Activated T-cell treated with anti-CD3 and anti-CD28 coated beads, Interleukin-2, amount 50 U/mL, for 72 hours (primary cell): ENCODE data around the gene CDT1. TPM values are rescaled to one million over a fixed set of nuclear protein-coding genes. Genes with fewer than 3 reads are reported as not detected.

Source experiments
- ATAC-seq, 2 donors: fragments of 150-1000 bp; cut with Tn5 transposase; replicated peaks in 1 of 2; 2 replicates each; pipeline ENCODE4 v1.10.0; 2021; ENCODE audit warnings: moderate library complexity in 2 of 2, mild to moderate bottlenecking in 1 of 2
- DNase-seq, 2 donors: peaks; one replicate each; pipeline ENCODE4 v3.0.0; 2021 to 2022; ENCODE audit warnings: mixed read lengths in 1 of 2
- H3K27ac Mint-ChIP-seq: one replicate; pipeline ENCODE4 v1.8.0; 2022; ENCODE audit warnings: mild to moderate bottlenecking, moderate library complexity, mixed read lengths
- H3K27me3 Mint-ChIP-seq: one replicate; pipeline ENCODE4 v1.8.0; 2022; ENCODE audit warnings: low read depth, mixed read lengths
- H3K36me3 Mint-ChIP-seq, 2 donors: one replicate each; pipeline ENCODE4 v1.8.0; 2022; ENCODE audit warnings: mixed read lengths in 2 of 2, mild to moderate bottlenecking in 1 of 2; ENCODE audit not compliant: insufficient read depth in 2 of 2
- H3K4me1 Mint-ChIP-seq: one replicate; pipeline ENCODE4 v1.8.0; 2022; ENCODE audit warnings: low read depth, mixed read lengths
- H3K4me3 Mint-ChIP-seq, 2 donors: one replicate each; pipeline ENCODE4 v1.8.0; 2022; ENCODE audit warnings: mild to moderate bottlenecking in 2 of 2, mixed read lengths in 2 of 2, moderate library complexity in 2 of 2
- H3K9me3 Mint-ChIP-seq, 2 donors: one replicate each; pipeline ENCODE4 v1.8.0; 2022; ENCODE audit warnings: mixed read lengths in 2 of 2
- total RNA-seq, 2 donors: library from RNA; stranded (reverse); gene quantifications; one replicate each; pipeline ENCODE4 v1.2.3, GENCODE V29; 2022

CDT1 gene
- total RNA-seq, 2 donors from 2014 or later, result 167 to 172 TPM

DNA sequence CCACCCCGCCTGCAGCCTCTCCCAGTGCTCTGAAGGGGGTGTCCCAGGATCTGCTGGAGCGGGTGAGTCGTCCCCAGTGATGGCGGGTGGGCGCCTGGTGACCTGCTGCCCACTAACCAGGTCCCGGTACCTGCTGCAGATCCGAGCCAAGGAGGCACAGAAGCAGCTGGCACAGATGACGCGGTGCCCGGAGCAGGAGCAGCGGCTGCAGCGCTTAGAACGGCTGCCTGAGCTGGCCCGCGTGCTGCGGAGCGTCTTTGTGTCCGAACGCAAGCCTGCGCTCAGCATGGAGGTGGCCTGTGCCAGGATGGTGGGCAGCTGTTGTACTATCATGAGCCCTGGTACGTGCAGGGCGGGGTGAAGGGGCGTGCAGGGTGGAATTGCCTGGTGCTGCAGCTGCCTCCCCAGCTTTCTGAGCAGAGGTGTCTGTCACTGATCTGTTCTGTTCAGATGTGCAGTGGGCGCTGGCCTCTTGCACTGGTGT lies 3.6 kb downstream of the CDT1 start:
- ATAC-seq (no peak), DNase-seq (no peak)
- Mint-ChIP-seq H3K27me3 (no peaks in the 10 kb centered on the region), H3K4me3 (no peak overlapping the region), H3K27ac (no peak overlapping the region), H3K36me3 (peaks cover 0 to 2% of the 10 kb centered on the region in 2 donors), H3K9me3 (no peaks in the 10 kb centered on the region), H3K4me1 (peaks cover 31% of the 10 kb centered on the region)

DNA sequence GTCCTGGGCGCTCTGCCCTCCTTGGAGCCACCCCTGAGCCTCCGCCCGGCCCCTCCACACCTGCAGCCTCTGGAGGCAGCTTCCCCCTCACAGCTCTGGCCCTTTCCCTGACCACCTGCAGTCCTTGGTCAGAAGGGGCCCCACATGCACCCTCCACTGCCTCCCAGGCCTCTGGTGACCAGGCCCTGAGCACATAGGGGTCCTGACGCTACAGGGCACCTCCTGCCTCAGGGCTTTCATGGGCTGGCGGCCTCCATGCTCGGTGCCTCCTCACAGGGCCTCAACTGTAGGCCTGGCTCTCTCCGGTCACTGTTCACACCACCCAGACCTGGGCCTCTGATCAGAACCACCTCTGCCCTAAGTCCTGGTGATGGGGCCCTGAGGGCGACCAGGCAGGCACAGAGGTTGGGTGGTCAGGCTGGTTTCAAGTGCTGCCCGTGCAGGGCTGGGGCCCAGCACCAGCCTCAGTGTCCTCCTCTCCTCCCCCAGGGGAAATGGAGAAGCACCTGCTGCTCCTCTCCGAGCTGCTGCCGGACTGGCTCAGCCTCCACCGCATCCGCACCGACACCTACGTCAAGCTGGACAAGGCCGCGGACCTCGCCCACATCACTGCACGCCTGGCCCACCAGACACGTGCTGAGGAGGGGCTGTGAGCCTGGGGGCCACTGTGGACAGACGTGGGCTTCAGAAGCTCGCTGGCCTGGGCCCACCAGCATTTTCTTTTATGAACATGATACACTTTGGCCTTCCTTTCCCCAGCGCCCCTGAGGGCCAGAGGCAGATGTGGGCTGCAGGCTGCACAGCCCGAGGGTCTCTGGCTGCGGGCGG lies 4.3 kb downstream of the CDT1 start:
- ATAC-seq, result no peak
- H3K9me3 Mint-ChIP-seq, result no peaks in the 10 kb centered on the region
- peak overlapping the region; percentile 57 for H3K27ac Mint-ChIP-seq
- H3K4me1 Mint-ChIP-seq, result peaks cover 34% of the 10 kb centered on the region
- H3K27me3 Mint-ChIP-seq, result no peaks in the 10 kb centered on the region
- DNase-seq, result no peak
- H3K36me3 Mint-ChIP-seq, result peaks cover 0 to 2% of the 10 kb centered on the region in 2 donors
- H3K4me3 Mint-ChIP-seq, result peak overlapping the region in 1 of 2 donors; percentile 37

DNA sequence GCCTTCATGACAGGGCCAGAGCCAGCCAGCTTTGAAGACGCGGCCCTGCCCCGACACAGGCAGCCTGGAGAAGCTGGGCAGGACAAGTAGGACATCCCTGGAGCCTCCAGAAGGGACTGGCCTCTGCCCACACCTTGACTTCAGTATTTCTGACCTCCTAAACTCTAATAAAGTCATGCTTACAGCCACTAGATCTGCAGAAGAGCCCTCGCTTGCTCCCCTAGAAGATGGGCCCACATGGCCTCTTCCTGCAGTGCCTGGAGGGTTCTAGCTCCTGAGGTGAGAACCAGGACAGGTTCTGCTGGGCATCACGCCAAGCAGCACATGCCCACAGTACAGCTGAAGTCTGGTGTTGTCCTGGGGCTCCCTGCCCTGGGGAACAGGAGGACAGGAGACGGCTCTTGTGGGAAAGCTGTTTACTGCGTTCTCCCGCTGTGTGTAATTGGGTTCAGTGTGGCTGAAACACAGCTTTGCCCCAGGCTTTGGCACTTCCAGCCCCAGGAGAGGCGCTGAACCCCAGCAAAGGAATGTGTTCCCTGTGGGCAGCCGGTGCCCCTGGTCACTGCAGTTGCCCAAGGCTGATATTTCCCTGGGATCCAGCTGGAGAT lies 5.6 kb downstream of the CDT1 start:
- H3K9me3 Mint-ChIP-seq, result no peaks in the 10 kb centered on the region
- H3K36me3 Mint-ChIP-seq, result peaks cover 0 to 2% of the 10 kb centered on the region in 2 donors
- H3K4me1 Mint-ChIP-seq, result peaks cover 36% of the 10 kb centered on the region
- peak overlapping the region; percentile 28 for H3K27ac Mint-ChIP-seq
- DNase-seq (no peak), ATAC-seq (no peak)
- H3K4me3 Mint-ChIP-seq, result peak overlapping the region; percentile 97 to 98
- no peaks in the 10 kb centered on the region for H3K27me3 Mint-ChIP-seq

DNA sequence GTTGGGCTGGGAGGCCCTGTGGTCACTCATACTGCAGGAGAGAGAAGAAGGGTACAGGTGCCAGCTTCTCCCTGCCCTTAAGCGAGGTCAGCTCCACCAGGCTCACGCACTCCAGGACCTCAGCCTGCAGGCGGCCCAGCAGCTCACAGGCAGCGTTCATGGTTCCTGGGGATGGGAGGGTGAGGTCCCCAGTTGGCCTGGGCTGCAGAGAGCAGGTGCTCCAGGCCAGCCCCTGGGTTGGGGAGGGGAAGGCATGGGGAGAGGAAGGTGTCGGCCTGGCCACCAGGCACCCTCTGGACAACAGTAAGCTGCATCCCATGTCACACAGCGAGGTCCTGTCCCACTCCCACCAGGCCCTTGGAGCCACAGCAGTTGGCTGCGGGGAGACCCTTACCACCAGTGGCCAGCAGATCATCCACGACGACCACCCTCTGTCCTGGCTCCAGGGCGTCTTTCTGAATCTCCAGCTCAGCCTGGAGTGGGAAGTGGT lies 6.1 kb downstream of the CDT1 start:
- no peak for DNase-seq
- Mint-ChIP-seq H3K36me3 (peaks cover 0 to 2% of the 10 kb centered on the region in 2 donors), H3K27me3 (no peaks in the 10 kb centered on the region)

DNA sequence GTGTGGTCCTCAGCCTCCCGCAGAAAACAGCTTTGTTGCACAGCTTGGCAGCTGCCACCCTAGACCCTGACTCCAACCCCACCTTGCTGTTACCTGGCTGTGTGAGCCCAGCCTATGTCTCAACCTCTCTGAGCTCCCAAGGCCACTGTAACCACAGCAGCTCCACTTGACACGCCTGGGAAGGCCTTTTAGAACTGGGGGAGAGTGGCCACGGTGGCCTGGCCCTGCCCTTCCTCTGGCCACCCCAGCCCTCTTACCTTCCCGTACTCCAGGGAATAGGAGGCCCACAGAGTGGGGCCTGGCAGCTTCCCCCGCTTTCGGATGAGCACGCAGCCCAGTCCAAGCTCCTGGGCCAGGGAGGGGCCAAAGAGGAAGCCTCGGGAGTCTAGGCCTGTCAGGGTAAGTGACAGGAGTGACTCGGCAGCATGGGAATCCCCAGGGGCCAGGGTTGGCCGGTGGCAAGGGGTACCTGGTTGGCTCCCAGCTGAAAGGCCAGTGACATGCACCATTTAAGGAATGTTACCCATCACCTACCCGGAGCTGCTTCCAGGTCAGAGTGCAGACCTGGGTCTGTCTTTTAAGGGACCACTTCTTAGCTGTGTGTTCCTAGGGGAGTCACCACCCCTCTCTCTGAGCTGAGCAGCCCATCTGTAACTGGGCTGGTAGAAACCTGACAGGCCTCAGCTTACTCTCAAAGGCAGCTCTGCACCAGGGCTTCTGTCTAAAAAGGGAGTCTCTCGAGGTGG lies 6.8 kb downstream of the CDT1 start:
- Mint-ChIP-seq H3K4me3 (peak overlapping the region; percentile 97 to 98), H3K27me3 (no peaks in the 10 kb centered on the region), H3K27ac (peak overlapping the region; percentile 96), H3K36me3 (peaks cover 0 to 2% of the 10 kb centered on the region in 2 donors), H3K9me3 (no peaks in the 10 kb centered on the region), H3K4me1 (peaks cover 36% of the 10 kb centered on the region)
- no peak for ATAC-seq
- peak; percentile 46 to 51 for DNase-seq

More for the DNA sequence above, 6.1 kb downstream of the CDT1 start:
- ATAC-seq, result no peak
- Mint-ChIP-seq H3K4me3 (peak overlapping the region; percentile 97 to 98), H3K9me3 (no peaks in the 10 kb centered on the region), H3K4me1 (peaks cover 36% of the 10 kb centered on the region), H3K27ac (no peak overlapping the region)

DNA sequence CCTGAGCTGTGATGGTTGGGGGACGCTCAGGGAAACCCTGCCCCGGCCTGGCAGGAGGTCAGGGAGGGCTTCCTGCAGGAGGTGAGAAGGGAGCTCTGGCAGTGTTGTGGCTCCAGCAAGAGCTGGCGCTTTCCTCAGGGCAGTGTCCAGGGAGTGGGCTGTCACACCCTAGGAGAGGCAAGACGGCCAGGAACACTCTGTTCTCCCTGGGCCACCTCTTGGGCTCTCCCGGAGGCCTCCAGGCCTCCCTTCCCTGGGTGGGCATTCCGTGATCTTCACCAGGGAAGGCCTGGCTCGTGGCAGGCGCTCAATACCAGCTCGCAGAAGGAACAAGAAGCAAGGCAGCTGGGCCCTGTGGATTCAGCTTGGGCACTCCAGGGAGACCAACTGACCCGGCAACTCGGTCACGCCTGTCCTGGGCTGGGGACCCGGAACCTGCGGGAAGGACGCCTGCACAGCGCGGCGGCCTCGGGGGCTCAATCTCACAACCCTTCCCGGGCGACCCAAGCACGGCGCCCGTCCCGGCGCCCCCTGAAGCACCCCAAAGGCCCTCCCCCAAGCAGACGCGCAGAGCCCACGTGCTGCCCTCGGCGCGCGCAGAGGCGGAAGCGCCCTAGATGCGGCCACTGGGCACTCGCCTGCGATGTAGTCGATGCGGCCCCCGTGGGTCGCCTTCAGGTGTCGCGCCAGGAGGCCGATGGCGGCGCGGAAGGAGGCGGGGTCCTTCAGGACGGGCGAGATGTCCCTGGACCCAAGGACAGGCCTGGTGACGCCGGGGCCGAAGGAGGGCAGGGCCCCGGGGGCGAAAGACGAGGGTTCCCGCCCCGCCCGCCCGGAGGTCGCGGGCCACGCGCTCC lies 7.6 kb downstream of the CDT1 start:
- Mint-ChIP-seq H3K36me3 (peaks cover 0 to 2% of the 10 kb centered on the region in 2 donors), H3K27me3 (no peaks in the 10 kb centered on the region), H3K9me3 (no peaks in the 10 kb centered on the region), H3K4me1 (peaks cover 36% of the 10 kb centered on the region), H3K4me3 (peak overlapping the region; percentile 97 to 98), H3K27ac (peak overlapping the region; percentile 96)
- DNase-seq, result peak; percentile 78 to 80
- peak; percentile 64 to 65 for ATAC-seq

DNA sequence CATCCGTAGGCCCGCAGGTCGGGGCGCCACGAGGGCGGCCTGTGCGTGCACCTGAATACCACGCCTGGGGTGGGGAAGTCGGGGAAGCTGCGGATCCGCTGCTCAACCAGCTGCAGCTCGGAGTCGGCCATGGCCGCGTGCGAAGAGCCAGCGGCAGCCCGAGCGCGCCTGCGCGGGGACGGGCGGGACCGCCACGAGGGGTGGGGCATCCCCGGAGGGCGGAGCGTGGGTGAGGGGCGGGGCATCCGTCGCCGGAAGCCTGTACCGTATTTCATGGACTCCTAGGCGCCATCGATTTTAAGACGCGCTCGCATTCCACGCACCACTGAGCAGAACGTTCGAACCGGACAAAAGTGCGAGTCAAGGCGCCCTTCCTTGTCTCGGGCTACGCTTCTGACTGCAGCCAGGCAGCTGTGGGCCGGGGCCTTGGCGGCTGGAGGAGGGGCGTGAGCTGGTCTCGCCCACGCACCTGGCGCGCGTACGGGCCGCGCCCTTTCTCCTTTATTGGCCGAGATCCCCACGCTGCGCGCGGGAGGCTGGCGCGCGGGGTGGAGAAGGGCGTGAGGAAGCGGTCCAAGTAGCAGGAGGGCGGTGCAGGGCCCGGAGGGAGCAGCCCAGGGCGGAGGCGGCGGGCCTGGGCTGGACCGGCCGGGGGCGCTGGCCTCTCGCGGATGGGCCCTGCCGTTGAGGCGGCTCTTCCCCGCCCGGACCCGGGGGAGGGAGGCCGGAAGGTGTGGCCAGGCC lies 8.4 kb downstream of the CDT1 start, which contains the start of gene APRT:
Gene APRT, minus strand, starts transcription at position 160 of the 744 bp plus-strand sequence. Its CDS starts 29 bp downstream, at position 131.
- Mint-ChIP-seq H3K9me3 (no peaks in the 10 kb centered on the region), H3K4me3 (peak within 1 kb of the TSS; percentile 97 to 98), H3K27me3 (no peaks in the 10 kb centered on the region), H3K27ac (peak within 1 kb of the TSS; percentile 96), H3K36me3 (peaks cover 0 to 2% of the 10 kb centered on the region in 2 donors), H3K4me1 (peaks cover 36% of the 10 kb centered on the region)
- ATAC-seq, result peak; percentile 76 to 78
- DNase-seq, result peak; percentile 97 to 100

DNA sequence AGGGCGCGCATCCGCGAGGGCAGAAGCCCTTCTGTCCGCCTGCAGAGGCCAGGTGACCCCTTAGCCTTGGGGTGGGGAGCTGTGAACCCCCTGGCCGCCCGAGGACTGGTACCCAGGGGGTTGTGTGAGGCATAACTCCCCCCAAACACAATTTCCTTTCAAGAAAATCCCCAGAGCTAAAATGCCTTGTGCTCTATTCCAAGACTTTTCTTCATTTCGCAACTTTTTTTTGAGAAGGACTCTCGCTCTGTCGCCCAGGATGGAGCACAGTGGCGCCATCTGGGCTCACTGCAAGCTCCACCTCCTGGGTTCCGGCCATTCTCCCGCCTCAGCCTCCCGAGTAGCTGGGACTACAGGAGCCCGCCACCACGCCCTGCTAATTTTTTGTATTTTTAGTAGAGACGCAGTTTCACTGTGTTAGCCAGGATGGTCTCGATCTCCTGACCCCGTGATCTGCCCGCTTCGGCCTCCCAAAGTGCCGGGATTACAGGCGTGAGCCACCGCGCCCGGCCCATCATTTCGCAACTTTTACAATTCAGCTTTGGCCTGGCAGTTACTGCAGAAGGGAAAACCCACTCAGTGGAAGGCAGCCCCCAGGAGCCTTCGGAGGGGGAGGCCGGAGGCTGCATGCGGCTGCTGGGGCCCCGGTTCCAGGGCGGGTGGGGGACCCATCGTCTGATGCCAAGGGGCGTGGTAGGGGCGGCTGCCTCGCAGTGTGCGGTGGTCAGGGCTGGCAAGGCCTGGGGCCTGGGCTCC lies 9.1 kb downstream of the CDT1 start:
- peaks cover 0 to 2% of the 10 kb centered on the region in 2 donors for H3K36me3 Mint-ChIP-seq
- peaks cover 36% of the 10 kb centered on the region for H3K4me1 Mint-ChIP-seq
- H3K27ac Mint-ChIP-seq, result peak overlapping the region; percentile 76
- no peak for ATAC-seq
- no peaks in the 10 kb centered on the region for H3K27me3 Mint-ChIP-seq
- no peaks in the 10 kb centered on the region for H3K9me3 Mint-ChIP-seq
- peak; percentile 31 to 36 for DNase-seq
- H3K4me3 Mint-ChIP-seq, result peak overlapping the region; percentile 90 to 97

DNA sequence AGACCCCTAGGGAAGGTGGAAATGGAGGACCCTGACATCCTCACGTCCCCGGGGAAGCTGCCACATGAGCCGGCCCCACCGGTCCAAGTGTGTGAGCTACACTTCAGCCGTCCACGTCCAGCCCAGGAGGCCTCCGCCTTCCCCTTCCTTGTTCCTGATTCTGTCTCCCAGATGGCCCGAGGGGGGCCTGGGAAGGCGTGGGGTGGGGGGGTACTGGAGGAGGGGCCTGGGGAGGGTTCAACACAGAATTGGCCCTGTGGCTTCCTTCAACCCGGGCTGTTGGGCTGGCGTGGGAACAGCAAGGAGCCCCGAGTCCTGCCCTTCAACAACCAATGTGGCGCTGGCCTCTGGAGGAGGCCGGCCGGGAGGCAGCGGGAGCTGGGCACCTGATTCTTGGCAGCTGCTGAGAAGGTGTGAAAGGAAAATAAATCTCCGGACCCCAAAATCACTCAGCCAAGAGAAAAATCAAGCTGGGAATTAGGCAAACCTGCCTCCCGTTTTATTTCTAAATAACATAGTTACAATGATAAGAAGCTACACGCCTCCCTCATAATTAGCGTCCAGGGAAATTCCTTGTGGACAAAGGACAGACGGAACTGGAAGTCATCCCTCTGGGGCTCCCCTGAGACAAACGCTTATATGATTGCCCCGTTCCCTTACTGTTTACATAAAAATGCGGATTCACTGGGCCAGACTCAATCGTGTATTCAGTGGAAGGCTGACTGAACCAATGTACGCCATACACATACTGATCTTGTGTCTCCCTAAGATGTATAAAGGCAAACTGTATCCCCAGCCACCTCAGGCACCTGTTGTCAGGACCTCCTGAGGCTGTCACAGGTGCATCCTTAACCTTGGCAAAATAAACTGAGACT lies 9.9 kb downstream of the CDT1 start:
- no peaks in the 10 kb centered on the region for H3K9me3 Mint-ChIP-seq
- ATAC-seq (no peak), DNase-seq (no peak)
- H3K4me3 Mint-ChIP-seq, result peak overlapping the region; percentile 90 to 97
- H3K27me3 Mint-ChIP-seq, result no peaks in the 10 kb centered on the region
- H3K27ac Mint-ChIP-seq, result no peak overlapping the region
- peaks cover 0 to 2% of the 10 kb centered on the region in 2 donors for H3K36me3 Mint-ChIP-seq
- H3K4me1 Mint-ChIP-seq, result peaks cover 28% of the 10 kb centered on the region

DNA sequence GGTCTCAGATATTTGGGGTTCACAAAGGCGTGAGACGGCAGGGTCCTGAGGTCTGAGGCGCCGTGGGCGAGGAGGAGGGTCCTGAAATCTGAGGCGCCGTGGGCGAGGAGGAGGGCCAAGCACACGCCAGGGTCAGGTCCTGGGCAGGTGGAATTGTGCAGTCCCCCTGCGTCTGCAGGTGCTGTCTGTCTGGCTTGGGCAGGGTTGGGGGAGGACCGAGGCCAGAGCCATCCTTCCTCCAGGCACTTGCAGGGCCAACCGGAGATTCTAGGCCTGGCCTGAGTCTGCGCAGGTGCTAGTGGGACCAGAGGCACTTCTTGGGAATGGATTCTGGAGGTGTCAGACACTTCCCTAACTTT lies 10.5 kb downstream of the CDT1 start:
- no peak overlapping the region for H3K27ac Mint-ChIP-seq
- peaks cover 0 to 2% of the 10 kb centered on the region in 2 donors for H3K36me3 Mint-ChIP-seq
- ATAC-seq, result no peak
- no peak for DNase-seq
- peak overlapping the region; percentile 7 to 25 for H3K4me3 Mint-ChIP-seq
- H3K9me3 Mint-ChIP-seq, result no peaks in the 10 kb centered on the region
- H3K4me1 Mint-ChIP-seq, result peaks cover 23% of the 10 kb centered on the region
- H3K27me3 Mint-ChIP-seq, result no peaks in the 10 kb centered on the region
